ENCODE results near the gene TOP3B.

DNA sequence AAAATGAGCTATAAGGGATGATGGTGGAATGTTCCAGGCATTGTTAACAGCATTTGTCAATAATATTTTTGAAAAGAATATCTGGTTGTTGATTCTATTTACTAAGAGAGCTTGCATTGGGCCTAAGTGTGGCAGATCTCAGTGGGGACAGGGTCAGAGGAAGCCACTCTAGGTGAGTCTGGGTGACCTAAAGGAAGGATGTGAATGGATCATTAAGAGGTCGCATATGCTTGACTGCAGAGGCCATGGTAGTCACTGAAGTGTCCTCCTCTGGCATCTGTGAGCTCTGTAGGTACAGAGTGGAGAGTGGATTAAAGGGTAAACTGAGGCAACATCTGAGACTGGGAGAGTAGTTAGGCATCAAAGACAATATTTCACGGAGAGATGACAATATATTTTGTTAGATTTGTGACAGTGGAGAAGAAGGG, 37.9 kb upstream of the TOP3B start:
- TF ChIP-seq MAZ (CRISPR knock-in tag; conservative IDR thresholded peaks at IDR 0.05 in 1 of 2, IDR thresholded peaks at IDR 0.05 in 1 of 2): no peak
- no peak for TF ChIP-seq MAFF (IDR thresholded peaks at IDR 0.05; ENCODE audit: low read length)
- TF ChIP-seq EZH2 (IDR thresholded peaks at IDR 0.05; ENCODE audit: borderline replicate concordance, low read depth, low read length): no peak
- no peak for TF ChIP-seq STAG1 (CRISPR knock-in tag; IDR thresholded peaks at IDR 0.05; ENCODE audit: borderline replicate concordance)
- TF ChIP-seq LARP7 (IDR thresholded peaks at IDR 0.05): no peak
- TF ChIP-seq CBFB (CRISPR knock-in tag; IDR thresholded peaks at IDR 0.05): no peak
- TF ChIP-seq NR3C1 (CRISPR knock-in tag; IDR thresholded peaks at IDR 0.05): no peak
- TF ChIP-seq SP1 (CRISPR knock-in tag; IDR thresholded peaks at IDR 0.05): no peak
- no peak for TF ChIP-seq ZNF274 (IDR thresholded peaks at IDR 0.05; ENCODE audit: borderline replicate concordance, low read depth, low read length)
- no peak for TF ChIP-seq EGR1 (conservative IDR thresholded peaks at IDR 0.05)
- TF ChIP-seq DPF2 (IDR thresholded peaks at IDR 0.05): no peak
- TF ChIP-seq CTCF (IDR thresholded peaks at IDR 0.05 in 2 of 3, conservative IDR thresholded peaks at IDR 0.05 in 1 of 3; ENCODE audit: insufficient read depth in 2 of 3, low read depth in 1 of 3, low read length in 3 of 3): no peak
- TF ChIP-seq ZZZ3 (IDR thresholded peaks at IDR 0.05): no peak
- TF ChIP-seq EP300 (IDR thresholded peaks at IDR 0.05; ENCODE audit: low read length): no peak
